Liver (tissue), 3 donors: ENCODE results near the gene TMEM98.

Experiments used
- CTCF ChIP-seq: fragments of 150-350 bp; IDR thresholded peaks from 2 replicates; pipeline ENCODE4 v1.5.1; 2017; ENCODE audit warnings: improper control_type of control experiment, low read depth, low read length; ENCODE audit not compliant: missing input control
- EGR1 ChIP-seq, 2 donors: IDR thresholded peaks; 2 replicates each; pipeline ENCODE4 v1.6.1; 2016 to 2018; ENCODE audit warnings: antibody characterized with exemption in 2 of 2, low read depth in 2 of 2
- GABPA ChIP-seq, 2 donors: IDR thresholded peaks in 1 of 2; conservative IDR thresholded peaks in 1 of 2; 2 replicates each; pipeline ENCODE4 v1.6.1; 2016; ENCODE audit warnings: antibody characterized with exemption in 2 of 2, mild to moderate bottlenecking in 1 of 2, moderate library complexity in 1 of 2
- HNF4A ChIP-seq, 2 donors: conservative IDR thresholded peaks; 2 replicates each; pipeline ENCODE4 v1.6.1; 2016; ENCODE audit warnings: antibody characterized with exemption in 2 of 2, mild to moderate bottlenecking in 2 of 2
- MAX ChIP-seq: IDR thresholded peaks from 2 replicates; pipeline ENCODE4 v1.6.1; 2016; ENCODE audit warnings: antibody characterized with exemption
- RAD21 ChIP-seq, 2 donors: IDR thresholded peaks; 2 replicates each; pipeline ENCODE4 v1.6.1; 2016; ENCODE audit warnings: antibody characterized with exemption in 2 of 2, mild to moderate bottlenecking in 2 of 2
- REST ChIP-seq: IDR thresholded peaks from 2 replicates; pipeline ENCODE4 v1.6.1; 2016; ENCODE audit warnings: antibody characterized with exemption, mild to moderate bottlenecking
- YY1 ChIP-seq: IDR thresholded peaks from 2 replicates; pipeline ENCODE4 v1.6.1; 2016; ENCODE audit warnings: antibody characterized with exemption, mild to moderate bottlenecking
- ZBTB33 ChIP-seq: IDR thresholded peaks from 2 replicates; pipeline ENCODE4 v1.6.1; 2016; ENCODE audit warnings: antibody characterized with exemption
- TF ChIP-seq, protein P1 (sequence below): IDR thresholded peaks from 2 replicates; pipeline ENCODE4 v1.6.1; 2016; ENCODE audit warnings: antibody characterized with exemption
- donor health status: healthy.
- donor health status: healthy.

DNA sequence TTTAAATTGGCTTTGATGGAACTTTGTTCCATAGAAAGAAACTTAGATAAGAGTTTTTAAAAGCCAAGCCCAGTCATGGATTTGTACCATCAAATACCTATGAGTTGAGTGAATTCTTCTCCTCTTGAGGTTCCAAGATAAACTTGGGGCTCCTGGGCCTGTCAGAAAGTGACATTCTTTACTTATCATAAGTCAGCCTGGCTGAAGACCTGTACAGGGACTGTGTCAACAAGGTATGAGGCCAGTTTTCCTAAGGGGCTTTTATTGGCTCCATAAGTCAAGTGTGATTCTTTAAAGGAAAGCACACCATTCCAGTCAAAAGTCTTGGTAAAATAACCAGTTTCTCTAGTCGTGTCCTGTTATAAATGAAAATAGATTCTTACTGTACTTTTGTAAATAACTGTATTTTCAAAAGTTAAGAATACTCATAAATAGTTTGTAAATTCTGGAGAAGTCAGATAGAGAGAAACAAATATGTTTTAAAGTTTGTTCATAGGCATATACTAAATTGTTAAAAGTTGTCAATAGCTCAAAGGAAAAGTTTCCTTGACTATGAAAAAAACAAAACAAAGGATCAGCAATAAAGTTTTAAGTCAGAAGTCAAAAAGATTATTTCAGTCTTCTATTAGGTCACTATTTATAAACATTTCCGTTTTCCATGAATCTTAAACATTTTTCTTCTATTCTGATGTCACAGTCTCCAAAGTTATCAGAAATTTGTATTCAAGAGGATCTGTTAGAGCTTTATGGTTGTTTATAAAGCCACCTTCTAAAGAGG is 28.5 kb upstream of the TMEM98 start:
- TF ChIP-seq CTCF (no peak), ZBTB33 (no peak), HNF4A (conservative IDR thresholded peaks at IDR 0.05) (no peak), REST (no peak), MAX (no peak), GABPA (IDR thresholded peaks at IDR 0.05 in 1 of 2, conservative IDR thresholded peaks at IDR 0.05 in 1 of 2) (no peak), RAD21 (IDR thresholded peaks at IDR 0.05) (no peak), YY1 (no peak), EGR1 (IDR thresholded peaks at IDR 0.05; ENCODE audit: low read depth in 2 of 2) (no peak)
- TF ChIP-seq, protein P1, sequence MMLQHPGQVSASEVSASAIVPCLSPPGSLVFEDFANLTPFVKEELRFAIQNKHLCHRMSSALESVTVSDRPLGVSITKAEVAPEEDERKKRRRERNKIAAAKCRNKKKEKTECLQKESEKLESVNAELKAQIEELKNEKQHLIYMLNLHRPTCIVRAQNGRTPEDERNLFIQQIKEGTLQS = no peak
